ENCODE results near the gene PRKCSH.
A peak's percentile ranks its signal among the peaks of the same experiment; 100 is the strongest.
"Not testable (repeated sequence)": the region's sequence is repeated elsewhere in the genome, so short reads cannot be mapped to it uniquely, and the experiment has no call there.

Gene PRKCSH

GRCh38 chr19:11468266-11468845, 32.9 kb downstream of the PRKCSH start:
- not testable (repeated sequence) for DNase-seq (ENCODE audit: low read depth in 2 of 3, low spot score in 1 of 3)

- DNase-seq (ENCODE audit: low read depth in 2 of 3, low spot score in 1 of 3) = no peak
Measured at GRCh38 chr19:11473725-11474124, 38.3 kb downstream of the PRKCSH start.

GRCh38 chr19:11475343-11475742, 39.9 kb downstream of the PRKCSH start:
- not testable (repeated sequence) for DNase-seq (ENCODE audit: low read depth in 2 of 3, low spot score in 1 of 3)

GRCh38 chr19:11475861-11476260, 40.4 kb downstream of the PRKCSH start:
- DNase-seq (ENCODE audit: low read depth in 2 of 3, low spot score in 1 of 3) = no peak

GRCh38 chr19:11478167-11479089, 43.0 kb downstream of the PRKCSH start:
- DNase-seq (ENCODE audit: low read depth in 2 of 3, low spot score in 1 of 3) = no peak

- DNase-seq (ENCODE audit: low read depth in 2 of 3, low spot score in 1 of 3) = peak in 2 of 3 donors; percentile 13 to 23
Measured at GRCh38 chr19:11479090-11479897, 43.9 kb downstream of the PRKCSH start.

GRCh38 chr19:11479898-11480714, 44.7 kb downstream of the PRKCSH start:
- no peak for DNase-seq (ENCODE audit: low read depth in 2 of 3, low spot score in 1 of 3)

GRCh38 chr19:11480715-11481533, 45.5 kb downstream of the PRKCSH start, which contains the start of gene ELAVL3:
Gene ELAVL3 (minus strand): TSS chr19:11481046. CDS start chr19:11480608, 438 bp downstream.
- no peak for DNase-seq (ENCODE audit: low read depth in 2 of 3, low spot score in 1 of 3)

GRCh38 chr19:11481534-11482383, 46.3 kb downstream of the PRKCSH start:
- peak; percentile 69 to 82 (median 75) for DNase-seq (ENCODE audit: low read depth in 2 of 3, low spot score in 1 of 3)

GRCh38 chr19:11482384-11483050, 47.1 kb downstream of the PRKCSH start:
- DNase-seq (ENCODE audit: low read depth in 2 of 3, low spot score in 1 of 3) = peak; percentile 77 to 84 (median 80)

- DNase-seq (ENCODE audit: low read depth in 2 of 3, low spot score in 1 of 3) = no peak
Measured at GRCh38 chr19:11483366-11484111, 48.1 kb downstream of the PRKCSH start.

- DNase-seq (ENCODE audit: low read depth in 2 of 3, low spot score in 1 of 3) = no peak
Measured at GRCh38 chr19:11485245-11485837, 49.9 kb downstream of the PRKCSH start.

GRCh38 chr19:11486661-11487503, 51.4 kb downstream of the PRKCSH start:
- no peak for DNase-seq (ENCODE audit: low read depth in 2 of 3, low spot score in 1 of 3)

GRCh38 chr19:11489378-11489777, 53.9 kb downstream of the PRKCSH start:
- no peak for DNase-seq (ENCODE audit: low read depth in 2 of 3, low spot score in 1 of 3)

GRCh38 chr19:11494634-11495285, 59.3 kb downstream of the PRKCSH start:
- no peak for DNase-seq (ENCODE audit: low read depth in 2 of 3, low spot score in 1 of 3)

- DNase-seq (ENCODE audit: low read depth in 2 of 3, low spot score in 1 of 3) = no peak
Measured at GRCh38 chr19:11495481-11495880, 60.0 kb downstream of the PRKCSH start.
